Tibial nerve (tissue), 4 donors: ENCODE measurements around the gene SRPK3.

Experiments used
- CTCF ChIP-seq, 5 experiments: fragments of 200-600 bp in 3 of 5; fragments of 450-650 bp in 2 of 5; sonication (generic) in 3 of 5; IDR thresholded peaks; one replicate each; pipeline ENCODE4 v1.5.1; 2016 to 2019; ENCODE audit warnings: antibody characterized with exemption in 5 of 5, mild to moderate bottlenecking in 3 of 5, moderate library complexity in 2 of 5
- EP300 ChIP-seq, 2 donors: sonication (generic); formaldehyde crosslinking; IDR thresholded peaks; one replicate each; pipeline ENCODE4 v1.6.1; 2017; ENCODE audit warnings: antibody characterized with exemption in 2 of 2, mild to moderate bottlenecking in 1 of 2
- POLR2A ChIP-seq, 2 donors: fragments of 450-650 bp; IDR thresholded peaks; one replicate each; pipeline ENCODE4 v1.6.1; 2017; ENCODE audit warnings: antibody characterized with exemption in 2 of 2, mild to moderate bottlenecking in 2 of 2, moderate library complexity in 2 of 2

GRCh38 chrX:153824348-153824747 lies 43.5 kb downstream of the SRPK3 start:
- TF ChIP-seq CTCF (IDR thresholded peaks at IDR 0.05) (no peak), EP300 (IDR thresholded peaks at IDR 0.05) (no peak), POLR2A (IDR thresholded peaks at IDR 0.05) (no peak)
